ENCODE results near the gene BLOC1S4.

BLOC1S4 gene

GRCh38 chr4:6693231-6694176 lies 22.5 kb upstream of the BLOC1S4 start, which contains the start of gene S100P:
Gene S100P, plus strand, starts transcription at chr4:6693878. Its CDS starts 55 bp downstream, at chr4:6693933.
- Histone ChIP-seq H3K4me3 (ENCODE audit: low read depth, low read length, poor library complexity, severe bottlenecking) (no peak within 1 kb of the TSS), H3K36me3 (ENCODE audit: insufficient read depth, low read length) (no peaks in the 10 kb centered on the region), H3K9ac (ENCODE audit: low read length) (no peak within 1 kb of the TSS), H3K27me3 (ENCODE audit: insufficient read depth, low read length) (no peaks in the 10 kb centered on the region), H3K4me1 (ENCODE audit: insufficient read depth, low read length, severe bottlenecking) (no peaks in the 10 kb centered on the region), H3K9me3 (ENCODE audit: low read length) (no peaks in the 10 kb centered on the region), H3K79me2 (ENCODE audit: insufficient read depth, low read length) (no peaks in the 10 kb centered on the region), H2AFZ (ENCODE audit: low read length) (no peak within 1 kb of the TSS), H3K9me2 (ENCODE audit: low read depth, low read length) (no peaks in the 10 kb centered on the region), H3F3A (ENCODE audit: insufficient read depth, low read length) (no peaks in the 10 kb centered on the region), H3K4me2 (ENCODE audit: low read length) (no peak within 1 kb of the TSS), H4K20me1 (ENCODE audit: insufficient read depth, low read length) (no peaks in the 10 kb centered on the region), H3K27ac (ENCODE audit: low read depth, low read length, poor library complexity, severe bottlenecking) (no peak within 1 kb of the TSS)
- TF ChIP-seq EZH2 (IDR thresholded peaks at IDR 0.05; ENCODE audit: borderline replicate concordance, low read length) (no peak), CTCF (IDR thresholded peaks at IDR 0.05; ENCODE audit: low read length) (no peak)

GRCh38 chr4:6694177-6694901 lies 21.6 kb upstream of the BLOC1S4 start:
- TF ChIP-seq CTCF (IDR thresholded peaks at IDR 0.05; ENCODE audit: low read length) (no peak), EZH2 (IDR thresholded peaks at IDR 0.05; ENCODE audit: borderline replicate concordance, low read length) (no peak)
- Histone ChIP-seq H3K9me2 (ENCODE audit: low read depth, low read length) (no peaks in the 10 kb centered on the region), H2AFZ (ENCODE audit: low read length) (no peak overlapping the region), H3K9me3 (ENCODE audit: low read length) (no peaks in the 10 kb centered on the region), H3K4me2 (ENCODE audit: low read length) (no peak overlapping the region), H4K20me1 (ENCODE audit: insufficient read depth, low read length) (no peaks in the 10 kb centered on the region), H3K27ac (ENCODE audit: low read depth, low read length, poor library complexity, severe bottlenecking) (no peak overlapping the region), H3F3A (ENCODE audit: insufficient read depth, low read length) (no peaks in the 10 kb centered on the region), H3K4me3 (ENCODE audit: low read depth, low read length, poor library complexity, severe bottlenecking) (no peak overlapping the region), H3K4me1 (ENCODE audit: insufficient read depth, low read length, severe bottlenecking) (no peaks in the 10 kb centered on the region), H3K36me3 (ENCODE audit: insufficient read depth, low read length) (no peaks in the 10 kb centered on the region), H3K9ac (ENCODE audit: low read length) (no peak overlapping the region), H3K27me3 (ENCODE audit: insufficient read depth, low read length) (no peaks in the 10 kb centered on the region), H3K79me2 (ENCODE audit: insufficient read depth, low read length) (no peaks in the 10 kb centered on the region)

GRCh38 chr4:6695660-6696610 lies 20.0 kb upstream of the BLOC1S4 start:
- H4K20me1 ChIP-seq (ENCODE audit: insufficient read depth, low read length): no peaks in the 10 kb centered on the region
- no peaks in the 10 kb centered on the region for H3K36me3 ChIP-seq (ENCODE audit: insufficient read depth, low read length)
- H3K9me3 ChIP-seq (ENCODE audit: low read length): no peaks in the 10 kb centered on the region
- no peak overlapping the region for H3K27ac ChIP-seq (ENCODE audit: low read depth, low read length, poor library complexity, severe bottlenecking)
- TF ChIP-seq CTCF (IDR thresholded peaks at IDR 0.05; ENCODE audit: low read length) (no peak), EZH2 (IDR thresholded peaks at IDR 0.05; ENCODE audit: borderline replicate concordance, low read length) (no peak)
- no peaks in the 10 kb centered on the region for H3K9me2 ChIP-seq (ENCODE audit: low read depth, low read length)
- H3F3A ChIP-seq (ENCODE audit: insufficient read depth, low read length): no peaks in the 10 kb centered on the region
- H3K27me3 ChIP-seq (ENCODE audit: insufficient read depth, low read length): no peaks in the 10 kb centered on the region
- H3K79me2 ChIP-seq (ENCODE audit: insufficient read depth, low read length): no peaks in the 10 kb centered on the region
- H3K9ac ChIP-seq (ENCODE audit: low read length): no peak overlapping the region
- no peak overlapping the region for H2AFZ ChIP-seq (ENCODE audit: low read length)
- no peaks in the 10 kb centered on the region for H3K4me1 ChIP-seq (ENCODE audit: insufficient read depth, low read length, severe bottlenecking)
- H3K4me3 ChIP-seq (ENCODE audit: low read depth, low read length, poor library complexity, severe bottlenecking): no peak overlapping the region
- H3K4me2 ChIP-seq (ENCODE audit: low read length): no peak overlapping the region

Data from OCI-LY1 (cell line).